Measurements from ENCODE around the gene SPINK14.

Gene SPINK14

DNA sequence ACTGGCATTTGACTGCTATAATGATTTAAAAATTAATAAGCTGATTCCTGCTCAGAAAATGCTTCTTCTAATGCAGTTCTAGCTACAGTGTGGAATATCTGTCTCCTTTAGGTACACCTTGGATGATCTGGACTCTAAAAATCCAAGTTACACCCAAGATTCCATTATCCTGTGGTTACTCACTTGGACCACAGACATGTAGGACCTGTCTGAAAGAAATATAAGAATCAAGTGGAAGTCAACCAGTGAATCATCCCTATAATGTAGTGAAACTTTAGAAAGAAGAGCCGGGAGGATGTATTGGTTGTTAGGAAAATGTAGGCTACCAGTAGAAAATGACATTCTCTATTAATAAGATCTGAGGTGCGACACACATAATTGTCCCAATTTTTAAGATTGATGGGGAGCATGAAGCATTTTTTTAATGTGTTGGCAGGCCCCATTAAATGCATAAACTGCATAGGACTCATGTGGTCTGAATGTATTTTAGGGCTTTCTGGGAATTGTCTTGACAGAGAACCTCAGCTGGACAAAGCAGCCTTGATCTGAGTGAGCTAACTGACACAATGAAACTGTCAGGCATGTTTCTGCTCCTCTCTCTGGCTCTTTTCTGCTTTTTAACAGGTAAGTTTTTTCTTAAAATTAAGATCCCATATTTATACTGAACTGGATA is 34.3 kb downstream of the SPINK14 start, which contains the start of gene SPINK6:
SPINK6 (plus strand) TSS at position 512 of the 673 bp plus-strand sequence; CDS start at position 567, 55 bp downstream.
- Histone ChIP-seq H3K4me1 (ENCODE audit: control insufficient read depth, insufficient read depth, low read length) (no peaks in the 10 kb centered on the region), H3K36me3 (ENCODE audit: control insufficient read depth in 2 of 2, insufficient read depth in 1 of 2, low read length in 2 of 2) (no peaks in the 10 kb centered on the region), H3K9me3 (ENCODE audit: control insufficient read depth, insufficient read depth, low read depth, low read length) (no peaks in the 10 kb centered on the region), H3K4me3 (ENCODE audit: low read depth, low read length) (no peak within 1 kb of the TSS), H3K27ac (ENCODE audit: extremely low read depth, low read depth, low read length) (no peak within 1 kb of the TSS)
- TF ChIP-seq REPIN1 (tag by site-specific recombination; IDR thresholded peaks at IDR 0.05; ENCODE audit: low read depth) = no peak
- TF ChIP-seq, protein P1, sequence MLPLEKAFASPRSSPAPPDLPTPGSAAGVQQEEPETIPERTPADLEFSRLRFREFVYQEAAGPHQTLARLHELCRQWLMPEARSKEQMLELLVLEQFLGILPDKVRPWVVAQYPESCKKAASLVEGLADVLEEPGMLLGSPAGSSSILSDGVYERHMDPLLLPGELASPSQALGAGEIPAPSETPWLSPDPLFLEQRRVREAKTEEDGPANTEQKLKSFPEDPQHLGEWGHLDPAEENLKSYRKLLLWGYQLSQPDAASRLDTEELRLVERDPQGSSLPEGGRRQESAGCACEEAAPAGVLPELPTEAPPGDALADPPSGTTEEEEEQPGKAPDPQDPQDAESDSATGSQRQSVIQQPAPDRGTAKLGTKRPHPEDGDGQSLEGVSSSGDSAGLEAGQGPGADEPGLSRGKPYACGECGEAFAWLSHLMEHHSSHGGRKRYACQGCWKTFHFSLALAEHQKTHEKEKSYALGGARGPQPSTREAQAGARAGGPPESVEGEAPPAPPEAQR (tag by site-specific recombination; IDR thresholded peaks at IDR 0.05) = no peak
- no peak for TF ChIP-seq ZNF114 (tag by site-specific recombination; IDR thresholded peaks at IDR 0.05)
- ChIA-PET POLR2A (no interaction called here), CTCF (no interaction called here)

DNA sequence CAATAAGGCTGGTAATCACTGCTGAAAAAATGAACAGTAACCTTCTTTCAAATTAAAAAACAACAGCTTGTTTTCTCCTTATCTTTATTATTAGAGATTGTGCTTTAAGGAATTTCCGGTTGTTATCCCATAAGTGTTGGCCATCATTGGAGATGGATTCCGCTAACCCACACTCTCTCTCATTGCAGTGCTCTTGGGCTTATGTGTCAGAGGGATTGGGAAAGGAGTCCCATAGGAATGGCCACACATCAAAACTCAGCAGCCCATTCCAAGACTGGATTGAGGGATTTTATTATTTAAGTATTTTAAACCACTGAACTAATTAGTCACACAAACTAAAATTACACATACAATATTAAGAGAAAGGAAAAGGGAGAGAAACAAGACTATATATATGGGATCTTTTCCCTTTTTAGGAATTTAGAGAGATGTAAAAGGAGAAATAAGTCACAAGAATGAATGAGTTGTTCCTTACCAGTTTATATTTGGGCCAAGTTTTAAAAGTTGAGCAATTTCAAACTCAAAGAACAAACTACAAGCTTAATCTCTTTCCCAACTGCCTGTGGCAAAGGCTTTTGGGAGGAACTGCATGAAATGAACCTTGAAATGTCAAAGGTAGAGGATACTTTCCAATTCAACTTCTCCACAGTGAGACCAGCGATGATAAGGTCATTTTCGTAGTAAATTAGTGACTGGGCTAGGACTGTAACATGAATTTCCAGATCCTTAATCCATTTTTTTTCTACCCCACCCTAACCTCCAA is 36.9 kb downstream of the SPINK14 start:
- CTCF ChIA-PET = interaction anchor here (0.5 kb wide), 1 partner anchor 165 kb away, joined by 5 read pairs; no protein-coding TSS in a partner anchor
- POLR2A ChIA-PET = no interaction called here
- Histone ChIP-seq H3K9me3 (ENCODE audit: control insufficient read depth, insufficient read depth, low read depth, low read length) (no peaks in the 10 kb centered on the region), H3K27ac (ENCODE audit: extremely low read depth, low read depth, low read length) (no peak overlapping the region), H3K4me1 (ENCODE audit: control insufficient read depth, insufficient read depth, low read length) (no peaks in the 10 kb centered on the region), H3K36me3 (ENCODE audit: control insufficient read depth in 2 of 2, insufficient read depth in 1 of 2, low read length in 2 of 2) (no peaks in the 10 kb centered on the region), H3K4me3 (ENCODE audit: low read depth, low read length) (no peak overlapping the region)
- TF ChIP-seq OVOL3 (tag by site-specific recombination; IDR thresholded peaks at IDR 0.05) (no peak), KLF9 (tag by site-specific recombination; IDR thresholded peaks at IDR 0.05; ENCODE audit: low read depth) (no peak), ZFHX2 (tag by site-specific recombination; conservative IDR thresholded peaks at IDR 0.05) (no peak)

DNA sequence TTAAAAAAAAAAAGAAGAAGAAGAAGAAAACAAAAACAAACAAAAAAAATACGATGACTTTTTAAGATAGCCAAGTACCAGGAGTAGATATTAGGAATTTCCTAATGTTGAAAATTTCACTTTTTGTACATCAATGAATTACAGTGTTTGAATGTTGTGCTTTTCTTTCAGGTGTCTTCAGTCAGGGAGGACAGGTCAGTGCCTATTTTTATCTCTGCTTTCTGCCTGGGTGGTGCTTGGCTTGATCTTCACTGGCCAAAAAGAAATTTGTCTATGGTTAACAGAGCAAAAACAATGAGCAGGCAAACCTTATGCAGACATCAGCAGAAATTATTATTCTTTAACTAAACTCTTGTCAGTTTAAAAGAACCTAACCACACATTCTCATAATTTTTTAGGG is 37.5 kb downstream of the SPINK14 start:
- Histone ChIP-seq H3K27ac (ENCODE audit: extremely low read depth, low read depth, low read length) (no peak overlapping the region), H3K9me3 (ENCODE audit: control insufficient read depth, insufficient read depth, low read depth, low read length) (no peaks in the 10 kb centered on the region), H3K36me3 (ENCODE audit: control insufficient read depth in 2 of 2, insufficient read depth in 1 of 2, low read length in 2 of 2) (no peaks in the 10 kb centered on the region), H3K4me3 (ENCODE audit: low read depth, low read length) (no peak overlapping the region), H3K4me1 (ENCODE audit: control insufficient read depth, insufficient read depth, low read length) (no peaks in the 10 kb centered on the region)
- POLR2A ChIA-PET = no interaction called here
- CTCF ChIA-PET = no interaction called here
- no peak for TF ChIP-seq ZNF792 (tag by site-specific recombination; IDR thresholded peaks at IDR 0.05)
- TF ChIP-seq ZNF596 (tag by site-specific recombination; IDR thresholded peaks at IDR 0.05) = no peak
- TF ChIP-seq, protein P2, sequence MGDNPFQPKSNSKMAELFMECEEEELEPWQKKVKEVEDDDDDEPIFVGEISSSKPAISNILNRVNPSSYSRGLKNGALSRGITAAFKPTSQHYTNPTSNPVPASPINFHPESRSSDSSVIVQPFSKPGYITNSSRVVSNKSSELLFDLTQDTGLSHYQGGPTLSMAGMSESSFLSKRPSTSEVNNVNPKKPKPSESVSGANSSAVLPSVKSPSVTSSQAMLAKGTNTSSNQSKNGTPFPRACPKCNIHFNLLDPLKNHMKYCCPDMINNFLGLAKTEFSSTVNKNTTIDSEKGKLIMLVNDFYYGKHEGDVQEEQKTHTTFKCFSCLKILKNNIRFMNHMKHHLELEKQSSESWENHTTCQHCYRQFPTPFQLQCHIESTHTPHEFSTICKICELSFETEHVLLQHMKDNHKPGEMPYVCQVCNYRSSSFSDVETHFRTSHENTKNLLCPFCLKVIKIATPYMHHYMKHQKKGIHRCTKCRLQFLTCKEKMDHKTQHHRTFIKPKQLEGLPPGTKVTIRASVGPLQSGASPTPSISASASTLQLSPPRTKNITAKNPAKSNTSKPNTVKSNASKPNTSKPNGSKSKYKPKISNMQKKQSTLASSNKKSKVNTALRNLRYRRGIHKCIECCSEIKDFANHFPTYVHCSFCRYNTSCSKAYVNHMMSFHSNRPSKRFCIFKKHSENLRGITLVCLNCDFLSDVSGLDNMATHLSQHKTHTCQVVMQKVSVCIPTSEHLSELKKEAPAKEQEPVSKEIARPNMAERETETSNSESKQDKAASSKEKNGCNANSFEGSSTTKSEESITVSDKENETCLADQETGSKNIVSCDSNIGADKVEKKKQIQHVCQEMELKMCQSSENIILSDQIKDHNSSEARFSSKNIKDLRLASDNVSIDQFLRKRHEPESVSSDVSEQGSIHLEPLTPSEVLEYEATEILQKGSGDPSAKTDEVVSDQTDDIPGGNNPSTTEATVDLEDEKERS (tag by site-specific recombination; IDR thresholded peaks at IDR 0.05) = no peak
- TF ChIP-seq ZNF2 (tag by site-specific recombination; IDR thresholded peaks at IDR 0.05) = no peak
- no peak for TF ChIP-seq ZNF549 (tag by site-specific recombination; IDR thresholded peaks at IDR 0.05)
- no peak for TF ChIP-seq SALL2 (tag by site-specific recombination; IDR thresholded peaks at IDR 0.05; ENCODE audit: borderline replicate concordance)
- no peak for TF ChIP-seq TRIM28 (IDR thresholded peaks at IDR 0.05; ENCODE audit: borderline replicate concordance, low read length)
- TF ChIP-seq ZNF776 (tag by site-specific recombination; IDR thresholded peaks at IDR 0.05; ENCODE audit: borderline replicate concordance) = no peak
- TF ChIP-seq, protein P3, sequence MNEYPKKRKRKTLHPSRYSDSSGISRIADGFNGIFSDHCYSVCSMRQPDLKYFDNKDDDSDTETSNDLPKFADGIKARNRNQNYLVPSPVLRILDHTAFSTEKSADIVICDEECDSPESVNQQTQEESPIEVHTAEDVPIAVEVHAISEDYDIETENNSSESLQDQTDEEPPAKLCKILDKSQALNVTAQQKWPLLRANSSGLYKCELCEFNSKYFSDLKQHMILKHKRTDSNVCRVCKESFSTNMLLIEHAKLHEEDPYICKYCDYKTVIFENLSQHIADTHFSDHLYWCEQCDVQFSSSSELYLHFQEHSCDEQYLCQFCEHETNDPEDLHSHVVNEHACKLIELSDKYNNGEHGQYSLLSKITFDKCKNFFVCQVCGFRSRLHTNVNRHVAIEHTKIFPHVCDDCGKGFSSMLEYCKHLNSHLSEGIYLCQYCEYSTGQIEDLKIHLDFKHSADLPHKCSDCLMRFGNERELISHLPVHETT (tag by site-specific recombination; IDR thresholded peaks at IDR 0.05) = no peak
- TF ChIP-seq SCRT1 (tag by site-specific recombination; IDR thresholded peaks at IDR 0.05; ENCODE audit: borderline replicate concordance) = no peak
- no peak for TF ChIP-seq ZNF214 (tag by site-specific recombination; IDR thresholded peaks at IDR 0.05; ENCODE audit: borderline replicate concordance)
- no peak for TF ChIP-seq ZNF169 (tag by site-specific recombination; IDR thresholded peaks at IDR 0.05)
- TF ChIP-seq ZNF433 (tag by site-specific recombination; IDR thresholded peaks at IDR 0.05; ENCODE audit: low read depth) = no peak
- no peak for TF ChIP-seq ZNF660 (tag by site-specific recombination; IDR thresholded peaks at IDR 0.05)
- no peak for TF ChIP-seq ZNF555 (tag by site-specific recombination; conservative IDR thresholded peaks at IDR 0.05)
- no peak for TF ChIP-seq GLI2 (tag by site-specific recombination; IDR thresholded peaks at IDR 0.05; ENCODE audit: borderline replicate concordance, low read depth)
- TF ChIP-seq ZNF560 (tag by site-specific recombination; IDR thresholded peaks at IDR 0.05; ENCODE audit: borderline replicate concordance) = no peak
- no peak for TF ChIP-seq TCF7L2 (IDR thresholded peaks at IDR 0.05; ENCODE audit: borderline replicate concordance, low read depth, low read length)
- TF ChIP-seq RBAK (tag by site-specific recombination; IDR thresholded peaks at IDR 0.05) = no peak
